GM12878 (cell line): ENCODE measurements around the gene RNF13. TPM values are rescaled to one million over a fixed set of nuclear protein-coding genes. Genes with fewer than 3 reads are reported as not detected.
A peak's percentile ranks its signal among the peaks of the same experiment; 100 is the strongest.

Experiments
- ASH2L ChIP-seq: fragments of 300-600, 200-600 bp; sonication (generic); IDR thresholded peaks from 2 replicates; pipeline ENCODE4 v1.6.1; 2017; ENCODE audit warnings: low read depth, mild to moderate bottlenecking, borderline replicate concordance
- ATF7 ChIP-seq: fragments of 450-650 bp; IDR thresholded peaks from 2 replicates; pipeline ENCODE4 v1.6.1; 2016; ENCODE audit warnings: low read depth, mild to moderate bottlenecking
- E2F4 ChIP-seq: IDR thresholded peaks from 2 replicates; pipeline ENCODE4 v1.6.1; 2012; ENCODE audit warnings: low read depth, low read length, improper control_type of control experiment
- FOS ChIP-seq: IDR thresholded peaks from 3 replicates; pipeline ENCODE4 v1.6.1; 2011; ENCODE audit warnings: borderline replicate concordance; ENCODE audit not compliant: insufficient read length; ENCODE audit errors: extremely low read depth
- HDAC2 ChIP-seq: fragments of 200-600 bp; sonication (generic); IDR thresholded peaks from 2 replicates; pipeline ENCODE4 v1.6.1; 2017
- IKZF1 ChIP-seq: fragments of 450-650 bp; conservative IDR thresholded peaks from 2 replicates; pipeline ENCODE4 v1.6.1; 2017; ENCODE audit warnings: antibody characterized with exemption, mild to moderate bottlenecking
- MTA2 ChIP-seq: fragments of 450-650 bp; IDR thresholded peaks from 2 replicates; pipeline ENCODE4 v1.6.1; 2016; ENCODE audit warnings: low read depth, mild to moderate bottlenecking, moderate library complexity
- MTA3 ChIP-seq: IDR thresholded peaks from 2 replicates; pipeline ENCODE4 v1.6.1; 2012; ENCODE audit warnings: low read length, inconsistent platforms, borderline replicate concordance
- NFYB ChIP-seq: IDR thresholded peaks from 2 replicates; pipeline ENCODE4 v1.6.1; 2011; ENCODE audit warnings: low read depth, mild to moderate bottlenecking, low read length, improper control_type of control experiment, moderate library complexity; ENCODE audit not compliant: insufficient read depth
- PAX5 ChIP-seq: IDR thresholded peaks from 2 replicates; pipeline ENCODE4 v1.6.1; 2011; ENCODE audit warnings: low read depth, low read length, borderline replicate concordance
- PBX3 ChIP-seq: IDR thresholded peaks from 2 replicates; pipeline ENCODE4 v1.6.1; 2011; ENCODE audit warnings: mild to moderate bottlenecking, low read depth, low read length, moderate library complexity; ENCODE audit not compliant: insufficient replicate concordance
- POLR2AphosphoS5 ChIP-seq: IDR thresholded peaks from 2 replicates; pipeline ENCODE4 v1.6.1; 2011; ENCODE audit warnings: mild to moderate bottlenecking, low read length, inconsistent platforms
- SMAD5 ChIP-seq: IDR thresholded peaks from 2 replicates; pipeline ENCODE4 v1.6.1; 2016; ENCODE audit warnings: antibody characterized with exemption, low read depth
- SP1 ChIP-seq: IDR thresholded peaks from one replicate; pipeline ENCODE4 v1.6.1; 2011; ENCODE audit warnings: low read depth, low read length
- SUPT20H ChIP-seq: IDR thresholded peaks from 2 replicates; pipeline ENCODE4 v1.6.1; 2011; ENCODE audit warnings: low read depth, mild to moderate bottlenecking, low read length, moderate library complexity, borderline replicate concordance; ENCODE audit not compliant: control insufficient read depth
- YBX1 ChIP-seq: fragments of 450-650 bp; IDR thresholded peaks from 2 replicates; pipeline ENCODE4 v1.6.1; 2016; ENCODE audit warnings: antibody characterized with exemption
- ZBTB11 ChIP-seq: fragments of 450-650 bp; formaldehyde crosslinking; IDR thresholded peaks from 2 replicates; pipeline ENCODE4 v1.5.0; 2022; ENCODE audit warnings: mild to moderate bottlenecking, missing genetic modification characterization
- ZNF207 ChIP-seq: fragments of 450-650 bp; IDR thresholded peaks from 2 replicates; pipeline ENCODE4 v1.6.1; 2014; ENCODE audit warnings: antibody characterized with exemption, mild to moderate bottlenecking, borderline replicate concordance
- ZNF622 ChIP-seq: fragments of 450-650 bp; IDR thresholded peaks from 2 replicates; pipeline ENCODE4 v1.6.1; 2017; ENCODE audit warnings: mild to moderate bottlenecking, inconsistent platforms
- ZSCAN29 ChIP-seq: fragments of 450-650 bp; IDR thresholded peaks from 2 replicates; pipeline ENCODE4 v1.6.1; 2017; ENCODE audit warnings: mild to moderate bottlenecking, moderate library complexity
- polyA plus RNA-seq, 11 experiments: library from polyadenylated mRNA; depleted of rRNA in 4 of 11; unstranded in 6 of 11; stranded (reverse) in 5 of 11; fragments of >200 nt; fragmentation: Nextera tagmentation in 4 of 11; fragmentation: Illumina TruSeq in 1 of 11; extraction: Ambion mirVana in 4 of 11; extraction: Trizol in 1 of 11; gene quantifications; 1 replicate in 1 of 11; 2 replicates in 10 of 11; pipeline versions ENCODE4 v1.2.1 to v1.2.3, GENCODE V29; 2011 to 2016; ENCODE audit warnings: inconsistent platforms in 2 of 11, missing spikeins in 2 of 11, low read depth in 1 of 11
- total RNA-seq, 4 experiments: library from RNA; depleted of rRNA in 3 of 4; stranded (reverse); fragments of >200 nt in 3 of 4; fragmentation: Illumina TruSeq in 1 of 4; extraction: Trizol in 1 of 4; gene quantifications; 2 replicates each; pipeline versions ENCODE4 v1.2.1 to v1.2.3, GENCODE V29; 2013 to 2021

RNF13 gene
- total and polyA plus RNA-seq, 10 of the 15 experiments (the other 5 are each of a cell fraction or from before 2014, with no cell fraction given) = 18.9 to 73.4 (median 36.7) TPM

- TF ChIP-seq SP1 = peak; percentile 99
- no peak for TF ChIP-seq ZBTB11 (CRISPR knock-in tag)
- TF ChIP-seq ZSCAN29 = no peak
- no peak for TF ChIP-seq ASH2L
- TF ChIP-seq ATF7 = no peak
- peak; percentile 98 for TF ChIP-seq FOS
- TF ChIP-seq MTA3 = no peak
- TF ChIP-seq MTA2 = no peak; the same call in 1 of the 2 replicates
- TF ChIP-seq HDAC2 = no peak
- TF ChIP-seq NFYB = peak; percentile 100
- no peak for TF ChIP-seq E2F4
- no peak for TF ChIP-seq SUPT20H
- no peak; the same call in 1 of the 2 replicates for TF ChIP-seq PAX5
- no peak for TF ChIP-seq YBX1
- TF ChIP-seq IKZF1 = peak; percentile 57; the same call in 1 of the 2 replicates
- peak; percentile 49; the same call in 1 of the 2 replicates for TF ChIP-seq ZNF207
- peak; percentile 80; the same call in 1 of the 2 replicates for TF ChIP-seq SMAD5
- TF ChIP-seq ZNF622 = no peak
- TF ChIP-seq POLR2AphosphoS5 = peak; percentile 66
- TF ChIP-seq PBX3 = peak; percentile 96
Observed at GRCh38 chr3:149812606-149813366, at the start of gene RNF13 (continued).
